MG63 (cell line): Measurements from ENCODE around the gene LAMTOR2. TPM values are rescaled to one million over a fixed set of nuclear protein-coding genes. Genes with fewer than 3 reads are reported as not detected.
A peak's percentile ranks its signal among the peaks of the same experiment; 100 is the strongest.
"Not testable (repeated sequence)": the region's sequence is repeated elsewhere in the genome, so short reads cannot be mapped to it uniquely, and the experiment has no call there.

Experiments
- DNase-seq: peaks from one replicate; pipeline ENCODE4 v3.0.0-alpha.2; 2020
- H3K27me3 ChIP-seq: fragments of 250-450 bp; sonication (Bioruptor Pico); 2 replicates; pipeline ENCODE4 v1.5.1; 2020; ENCODE audit warnings: mild to moderate bottlenecking, moderate library complexity
- H3K36me3 ChIP-seq: fragments of 250-450 bp; sonication (Bioruptor Pico); 2 replicates; pipeline ENCODE4 v1.5.1; 2020; ENCODE audit warnings: mild to moderate bottlenecking, moderate library complexity
- H3K4me3 ChIP-seq: fragments of 250-450 bp; sonication (Bioruptor Pico); 2 replicates; pipeline ENCODE4 v1.5.1; 2020; ENCODE audit warnings: mild to moderate bottlenecking, moderate library complexity
- H3K9me3 ChIP-seq: fragments of 250-450 bp; sonication (Bioruptor Pico); 2 replicates; pipeline ENCODE4 v1.5.1; 2020; ENCODE audit warnings: mild to moderate bottlenecking, moderate library complexity
- total RNA-seq: library from RNA; depleted of rRNA; stranded (reverse); fragments of >200 nt; shearing (Covaris generic); gene quantifications from 2 replicates; pipeline ENCODE4 v1.2.3, GENCODE V29; 2014; ENCODE audit warnings: low replicate concordance; rRNA removed

LAMTOR2 gene
- 5.8 and 16.9 TPM in 2 replicates for total RNA-seq

DNA sequence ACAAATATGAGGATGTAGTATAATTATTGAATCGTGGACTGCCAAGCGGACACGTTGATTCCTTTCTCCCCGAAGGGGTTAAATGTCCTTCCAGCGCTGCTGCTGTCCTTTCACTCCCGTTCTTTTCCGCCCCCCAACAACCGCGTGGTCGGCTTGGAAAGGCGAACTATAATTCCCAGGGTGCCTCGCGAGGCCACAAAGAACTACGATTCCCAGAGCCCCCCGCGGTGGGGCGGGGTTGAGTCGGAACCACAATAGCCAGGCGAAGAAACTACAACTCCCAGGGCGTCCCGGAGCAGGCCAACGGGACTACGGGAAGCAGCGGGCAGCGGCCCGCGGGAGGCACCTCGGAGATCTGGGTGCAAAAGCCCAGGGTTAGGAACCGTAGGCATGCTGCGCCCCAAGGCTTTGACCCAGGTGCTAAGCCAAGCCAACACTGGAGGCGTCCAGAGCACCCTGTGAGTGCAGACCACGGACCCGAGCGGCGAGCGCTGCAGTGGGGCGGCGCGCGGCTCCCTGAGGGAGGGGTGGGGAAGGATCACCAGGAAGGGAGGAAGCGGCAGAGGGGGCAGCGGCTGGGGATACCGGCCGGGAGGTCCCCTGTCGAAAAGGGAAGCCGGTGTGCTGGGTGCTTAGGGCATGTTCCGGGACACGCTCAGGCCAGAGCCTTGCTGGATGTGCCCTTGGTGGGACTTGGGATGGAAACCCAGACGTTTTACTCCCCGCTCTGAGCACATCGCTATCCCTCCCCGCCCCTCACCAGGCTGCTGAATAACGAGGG, at the start of gene LAMTOR2:
Gene LAMTOR2 (plus strand): TSS at position 283 of the 781 bp plus-strand sequence. CDS start 108 bp downstream, at position 391.
- peaks cover 16% of the 10 kb centered on the region for H3K36me3 ChIP-seq
- H3K27me3 ChIP-seq: no peaks in the 10 kb centered on the region
- peak; percentile 99 for DNase-seq
- H3K4me3 ChIP-seq: peak within 1 kb of the TSS; percentile 84
- no peaks in the 10 kb centered on the region for H3K9me3 ChIP-seq

GRCh38 chr1:156004843-156005584, 49.6 kb upstream of the LAMTOR2 start:
- Histone ChIP-seq H3K9me3 (no peaks in the 10 kb centered on the region), H3K4me3 (no peak overlapping the region), H3K36me3 (peaks cover 21% of the 10 kb centered on the region), H3K27me3 (no peaks in the 10 kb centered on the region)
- no peak for DNase-seq

- DNase-seq: no peak
- no peaks in the 10 kb centered on the region for H3K9me3 ChIP-seq
- H3K36me3 ChIP-seq: peaks cover 39% of the 10 kb centered on the region
- H3K27me3 ChIP-seq: no peaks in the 10 kb centered on the region
- H3K4me3 ChIP-seq: no peak overlapping the region
Measured at GRCh38 chr1:156006666-156007376, 47.8 kb upstream of the LAMTOR2 start.

DNA sequence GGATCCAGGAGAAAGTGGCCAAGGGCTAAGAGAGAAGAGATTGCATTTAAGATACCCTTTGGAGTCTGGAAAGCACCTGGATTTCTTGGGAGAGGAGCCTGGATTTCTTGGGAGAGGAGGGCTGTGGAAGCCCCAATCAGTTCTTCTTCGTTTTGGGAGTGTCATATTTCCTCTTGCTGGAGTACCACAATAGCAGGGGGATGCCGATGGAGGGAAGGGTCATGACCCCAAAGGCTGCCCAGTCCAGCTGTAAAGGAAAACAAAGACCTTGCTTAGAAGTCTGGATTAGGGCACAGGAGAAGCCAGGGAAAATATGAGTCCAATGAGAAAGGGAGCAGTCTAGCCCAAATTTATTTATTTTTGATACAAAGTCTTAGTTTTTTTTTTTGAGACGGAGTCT, 45.2 kb upstream of the LAMTOR2 start:
- Histone ChIP-seq H3K27me3 (no peaks in the 10 kb centered on the region), H3K9me3 (no peaks in the 10 kb centered on the region), H3K36me3 (peaks cover 65% of the 10 kb centered on the region), H3K4me3 (no peak overlapping the region)
- no peak for DNase-seq

DNA sequence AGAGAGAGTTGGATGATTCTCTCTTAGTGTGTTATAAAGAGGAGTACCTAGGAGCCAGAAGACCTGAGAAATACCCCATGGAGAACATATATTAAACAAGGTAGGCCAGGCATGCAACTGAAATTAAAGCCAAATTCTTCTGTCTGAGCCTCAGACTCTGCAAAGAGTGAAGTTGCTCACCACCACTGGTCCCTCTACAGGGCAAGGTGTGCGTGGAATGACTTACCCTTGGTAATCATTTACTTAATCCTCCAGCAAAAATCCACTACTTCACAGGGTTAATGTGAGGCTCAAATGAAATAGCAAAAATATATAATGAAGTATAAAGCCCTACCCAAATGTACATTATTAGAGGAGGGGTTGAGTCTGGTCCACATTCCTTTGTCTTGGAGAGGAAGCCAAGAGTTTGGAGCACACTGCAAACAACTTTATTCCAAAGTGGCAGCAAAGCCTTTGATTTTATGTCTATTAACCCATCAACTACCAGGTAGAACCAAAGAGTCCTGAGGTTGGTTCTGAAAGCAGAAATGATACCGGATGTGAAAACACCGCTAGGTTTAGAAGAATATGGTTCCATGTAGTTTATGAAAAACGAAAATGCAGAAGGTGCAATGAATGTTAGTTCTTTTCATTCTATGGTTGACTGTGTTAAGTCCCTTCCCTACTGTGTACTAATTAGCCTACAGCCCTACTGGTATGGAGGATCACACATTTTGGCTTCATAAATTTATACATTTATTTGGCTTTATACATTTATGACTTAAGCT, 42.3 kb upstream of the LAMTOR2 start:
- no peak for DNase-seq
- no peaks in the 10 kb centered on the region for H3K27me3 ChIP-seq
- no peaks in the 10 kb centered on the region for H3K9me3 ChIP-seq
- H3K4me3 ChIP-seq: no peak overlapping the region
- H3K36me3 ChIP-seq: peaks cover 87% of the 10 kb centered on the region

GRCh38 chr1:156014829-156015228, 39.8 kb upstream of the LAMTOR2 start:
- H3K27me3 ChIP-seq: no peaks in the 10 kb centered on the region
- no peaks in the 10 kb centered on the region for H3K9me3 ChIP-seq
- peaks cover 97% of the 10 kb centered on the region for H3K36me3 ChIP-seq
- H3K4me3 ChIP-seq: no peak overlapping the region
- DNase-seq: no peak

GRCh38 chr1:156019946-156020292, 34.7 kb upstream of the LAMTOR2 start:
- peak overlapping the region; percentile 78 for H3K4me3 ChIP-seq
- H3K9me3 ChIP-seq: no peaks in the 10 kb centered on the region
- peaks cover 48% of the 10 kb centered on the region for H3K36me3 ChIP-seq
- no peaks in the 10 kb centered on the region for H3K27me3 ChIP-seq
- DNase-seq: no peak

DNA sequence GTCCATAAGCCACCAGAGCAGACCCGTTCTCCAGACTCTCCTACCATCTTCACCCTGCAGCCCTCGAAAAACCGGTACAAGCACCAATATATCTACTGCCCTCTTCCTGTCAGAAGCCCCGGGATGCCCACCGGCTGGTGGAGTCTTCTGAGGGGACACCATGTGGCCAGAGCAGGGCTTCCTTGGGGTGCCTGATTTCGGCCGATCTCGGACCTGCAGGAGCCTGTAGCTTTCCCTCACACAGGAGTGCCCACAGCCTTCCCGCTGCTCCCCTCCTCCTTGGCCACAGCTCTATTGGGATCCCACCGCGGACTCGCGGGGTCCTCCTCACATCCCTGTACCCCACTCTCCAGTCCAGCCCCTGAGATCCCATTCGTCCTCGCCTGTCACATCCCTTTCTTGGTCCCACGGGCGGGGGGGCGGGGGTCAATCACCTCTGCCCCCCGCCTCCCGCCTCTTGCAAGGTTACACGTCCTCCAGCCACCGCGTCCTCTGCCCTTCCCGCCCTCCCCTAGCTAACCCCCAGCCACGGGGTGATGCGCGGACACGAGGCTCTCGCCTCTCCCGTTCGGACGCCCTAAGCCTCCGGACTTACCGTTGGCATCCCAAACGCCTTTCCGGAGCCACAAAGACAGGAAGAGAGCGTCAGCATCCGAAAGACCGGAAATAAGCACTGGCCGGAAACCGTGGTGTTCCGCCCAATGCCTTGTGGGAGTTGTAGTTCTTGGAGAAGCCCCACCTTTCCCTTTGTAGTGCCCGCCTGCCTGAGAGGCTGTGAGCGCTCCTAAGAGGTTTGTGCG, 34.1 kb upstream of the LAMTOR2 start, which contains the start of gene SSR2:
Gene SSR2 (minus strand): TSS at position 659 of the 800 bp plus-strand sequence. CDS start 784 bp downstream, outside the sequence.
- Histone ChIP-seq H3K4me3 (peak within 1 kb of the TSS; percentile 78), H3K9me3 (no peaks in the 10 kb centered on the region), H3K36me3 (peaks cover 45% of the 10 kb centered on the region), H3K27me3 (no peaks in the 10 kb centered on the region)
- peak; percentile 93 for DNase-seq

DNA sequence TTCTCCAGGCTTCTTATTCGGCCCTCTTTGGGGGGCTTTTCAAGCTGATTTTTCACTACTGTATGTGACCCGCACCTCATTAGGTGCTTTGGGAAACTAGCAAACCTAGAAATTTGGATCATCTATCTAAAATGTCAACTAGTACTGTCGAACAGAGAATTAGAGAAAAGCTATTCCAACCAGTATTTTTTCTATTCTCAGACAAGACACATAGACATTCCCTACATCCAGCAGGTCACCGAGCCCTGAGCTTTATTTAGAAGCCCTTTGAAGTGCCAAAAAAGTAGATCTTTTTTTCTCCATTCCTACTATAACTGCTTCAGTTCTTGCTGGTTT, 33.5 kb upstream of the LAMTOR2 start:
- H3K4me3 ChIP-seq: peak overlapping the region; percentile 78
- H3K9me3 ChIP-seq: no peaks in the 10 kb centered on the region
- H3K36me3 ChIP-seq: peaks cover 39% of the 10 kb centered on the region
- no peaks in the 10 kb centered on the region for H3K27me3 ChIP-seq
- no peak for DNase-seq

- Histone ChIP-seq H3K27me3 (no peaks in the 10 kb centered on the region), H3K9me3 (no peaks in the 10 kb centered on the region), H3K36me3 (peaks cover 30% of the 10 kb centered on the region), H3K4me3 (no peak overlapping the region)
- no peak for DNase-seq
Measured at GRCh38 chr1:156021954-156022353, 32.6 kb upstream of the LAMTOR2 start.

DNA sequence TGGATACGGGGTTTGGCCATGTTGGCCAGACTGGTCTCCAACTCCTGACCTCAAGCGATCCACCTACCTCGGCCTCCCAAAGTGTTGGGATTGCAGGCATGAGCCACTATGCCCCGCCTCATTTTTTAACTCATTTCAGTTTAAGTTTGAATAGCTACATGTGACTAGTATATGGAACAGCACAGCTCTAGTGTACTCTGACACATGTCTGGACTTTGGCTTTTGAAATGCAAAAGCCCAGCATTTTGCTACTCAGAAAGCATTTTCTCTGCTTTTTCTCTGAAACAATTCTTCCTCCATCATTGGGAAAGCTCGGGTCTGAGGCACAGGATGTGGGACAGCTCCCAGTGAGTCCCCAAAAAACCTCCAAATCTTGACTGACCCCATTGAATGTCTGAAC, 29.8 kb upstream of the LAMTOR2 start:
- no peak overlapping the region for H3K4me3 ChIP-seq

DNA sequence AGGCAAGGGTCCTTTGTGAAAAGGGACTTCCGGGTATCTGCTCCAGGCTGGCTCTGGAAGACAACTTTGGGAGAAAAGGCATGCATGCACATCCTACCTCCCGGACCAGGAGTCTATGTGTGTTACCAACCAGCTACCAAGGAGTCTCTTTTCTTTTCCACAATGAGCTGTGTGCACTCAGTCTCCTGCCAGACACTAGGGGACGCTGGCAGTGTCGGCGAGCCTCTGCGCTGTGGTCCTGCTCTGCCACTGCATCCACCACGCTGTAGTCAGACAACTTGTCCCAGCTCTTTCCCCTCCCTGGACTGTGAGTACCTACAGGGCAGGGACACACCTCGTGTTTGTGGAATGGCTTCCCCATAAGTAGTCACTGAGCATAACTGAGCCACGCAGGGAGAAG, 28.7 kb upstream of the LAMTOR2 start:
- DNase-seq: peak; percentile 43
- Histone ChIP-seq H3K36me3 (no peaks in the 10 kb centered on the region), H3K4me3 (no peak overlapping the region), H3K9me3 (no peaks in the 10 kb centered on the region), H3K27me3 (no peaks in the 10 kb centered on the region)

More for the DNA sequence above, 29.8 kb upstream of the LAMTOR2 start:
- no peak for DNase-seq
- no peaks in the 10 kb centered on the region for H3K9me3 ChIP-seq
- peaks cover 2% of the 10 kb centered on the region for H3K36me3 ChIP-seq
- no peaks in the 10 kb centered on the region for H3K27me3 ChIP-seq

DNA sequence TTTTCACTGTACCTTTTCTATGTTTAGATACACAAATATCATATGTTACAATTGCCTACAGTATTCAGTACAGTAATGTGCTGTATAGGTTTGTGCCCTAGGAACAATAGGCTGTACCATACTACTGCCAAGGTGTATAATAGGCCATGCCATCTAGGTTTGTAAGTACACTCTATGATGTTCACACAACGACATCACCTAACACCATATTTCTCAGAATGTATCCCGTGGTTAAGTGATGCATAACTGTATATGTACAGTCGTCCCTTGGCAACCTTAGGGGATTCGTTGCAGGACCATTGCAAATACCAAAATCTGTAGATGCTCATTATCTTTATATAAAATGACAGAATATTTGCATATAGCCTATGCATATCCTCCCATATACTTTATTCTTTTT, 28.0 kb upstream of the LAMTOR2 start:
- H3K27me3 ChIP-seq: no peaks in the 10 kb centered on the region
- no peak for DNase-seq
- H3K4me3 ChIP-seq: no peak overlapping the region
- H3K9me3 ChIP-seq: no peaks in the 10 kb centered on the region
- no peaks in the 10 kb centered on the region for H3K36me3 ChIP-seq

GRCh38 chr1:156033011-156033410, 21.6 kb upstream of the LAMTOR2 start:
- no peaks in the 10 kb centered on the region for H3K9me3 ChIP-seq
- H3K27me3 ChIP-seq: no peaks in the 10 kb centered on the region
- H3K36me3 ChIP-seq: peaks cover 18% of the 10 kb centered on the region
- H3K4me3 ChIP-seq: no peak overlapping the region
- DNase-seq: peak; percentile 92

DNA sequence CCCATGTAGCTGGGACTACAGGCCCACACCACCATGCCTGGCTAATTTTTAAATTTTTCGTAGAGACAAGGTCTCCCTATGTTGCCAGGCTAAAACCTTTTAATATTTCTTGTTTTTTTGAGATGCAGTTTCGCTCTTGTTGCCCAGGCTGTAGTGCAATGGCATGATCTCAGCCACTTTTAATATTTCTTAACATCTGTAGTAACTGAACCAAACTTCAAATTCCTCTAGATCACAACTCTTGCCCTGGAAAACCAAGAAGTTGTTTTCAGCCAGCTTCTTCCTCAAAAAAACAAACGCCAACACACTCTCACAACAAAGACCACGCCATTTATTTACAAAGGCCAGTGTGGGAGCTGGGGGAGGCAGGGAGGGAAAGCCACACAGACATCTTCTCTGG, 19.6 kb upstream of the LAMTOR2 start:
- not testable (repeated sequence) for H3K9me3 ChIP-seq, H3K4me3 ChIP-seq, H3K27me3 ChIP-seq, DNase-seq
- peaks cover 30% of the 10 kb centered on the region for H3K36me3 ChIP-seq

DNA sequence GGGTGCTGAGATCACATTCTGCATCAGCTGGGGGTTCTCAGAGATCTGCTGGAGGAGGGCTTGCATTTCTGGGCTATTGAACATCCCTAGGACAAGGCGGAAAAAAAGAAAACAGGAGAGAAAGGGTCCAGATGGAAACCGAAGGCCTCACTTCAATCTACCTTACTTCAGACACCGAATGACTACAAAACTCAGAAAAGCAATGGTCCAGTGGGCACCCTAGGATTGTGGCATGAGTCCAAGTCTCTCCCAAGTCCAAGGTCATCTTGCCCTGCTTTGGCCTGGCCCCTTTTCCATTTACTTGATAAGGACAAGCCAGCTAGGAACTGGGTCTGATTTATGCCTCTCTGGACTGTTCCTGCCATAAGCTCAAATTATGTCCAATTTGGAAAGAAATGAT, 11.8 kb upstream of the LAMTOR2 start:
- Histone ChIP-seq H3K36me3 (peaks cover 63% of the 10 kb centered on the region), H3K27me3 (no peaks in the 10 kb centered on the region), H3K9me3 (no peaks in the 10 kb centered on the region), H3K4me3 (no peak overlapping the region)
- DNase-seq: no peak
